Common myeloid progenitor, CD34-positive (primary cell): Measurements from ENCODE around the gene PRDM15.

ENCODE experiments used
- CTCF ChIA-PET: fragments of 350-600 bp; sonication (Branson Sonifier 250); formaldehyde crosslinking; loops from one replicate; lab custom pipeline; 2021; ENCODE audit warnings: antibody characterized with exemption; lab: Charles Lee
- POLR2A ChIA-PET: fragments of 350-600 bp; sonication (Branson Sonifier 250); formaldehyde crosslinking; loops from one replicate; lab custom pipeline; 2021; ENCODE audit warnings: antibody characterized with exemption; lab: Charles Lee
- DNase-seq, 3 donors: peaks; one replicate each; pipeline versions ENCODE4 v3.0.0 to v3.0.0-alpha.2; 2013
- H3K27ac ChIP-seq, 2 experiments: 1 replicate in 1 of 2; 2 replicates in 1 of 2; pipeline ENCODE4 v1.7.0; 2013; ENCODE audit warnings: inconsistent platforms in 2 of 2, low read length in 2 of 2, mild to moderate bottlenecking in 2 of 2, low read depth in 1 of 2, moderate library complexity in 1 of 2; ENCODE audit not compliant: severe bottlenecking in 2 of 2, insufficient read depth in 1 of 2, poor library complexity in 1 of 2
- H3K27me3 ChIP-seq, 5 experiments: replicated peaks in 2 of 5; 1 replicate in 3 of 5; 2 replicates in 2 of 5; pipeline versions ENCODE4 v1.6.1 to v1.7.0; 2013; ENCODE audit warnings: low read length in 4 of 5, mild to moderate bottlenecking in 2 of 5, moderate library complexity in 2 of 5, inconsistent platforms in 1 of 5; ENCODE audit not compliant: insufficient read depth in 5 of 5, control insufficient read depth in 4 of 5
- H3K36me3 ChIP-seq, 4 experiments: 1 replicate in 2 of 4; 2 replicates in 2 of 4; pipeline versions ENCODE4 v1.6.1 to v1.7.0; 2013; ENCODE audit warnings: low read length in 3 of 4, control low read depth in 1 of 4, mild to moderate bottlenecking in 1 of 4; ENCODE audit not compliant: control insufficient read depth in 4 of 4, insufficient read depth in 4 of 4
- H3K4me1 ChIP-seq, 4 experiments: 1 replicate in 3 of 4; 2 replicates in 1 of 4; pipeline versions ENCODE4 v1.6.1 to v1.7.1; 2013; ENCODE audit warnings: low read length in 3 of 4, mild to moderate bottlenecking in 3 of 4, control low read depth in 1 of 4, inconsistent platforms in 1 of 4, moderate library complexity in 1 of 4; ENCODE audit not compliant: control insufficient read depth in 4 of 4, insufficient read depth in 4 of 4; ENCODE audit errors: control extremely low read depth in 1 of 4
- H3K4me3 ChIP-seq, 7 experiments: 1 replicate in 4 of 7; 2 replicates in 3 of 7; pipeline versions ENCODE4 v1.5.1 to v1.7.0; 2013; ENCODE audit warnings: mild to moderate bottlenecking in 7 of 7, low read length in 6 of 7, moderate library complexity in 6 of 7, inconsistent platforms in 2 of 7, low read depth in 2 of 7, control low read depth in 1 of 7; ENCODE audit not compliant: insufficient read depth in 4 of 7, control insufficient read depth in 1 of 7; ENCODE audit errors: extremely low read depth in 1 of 7
- H3K9me3 ChIP-seq, 5 experiments: 1 replicate in 4 of 5; 2 replicates in 1 of 5; pipeline versions ENCODE4 v1.6.1 to v1.7.1; 2013; ENCODE audit warnings: low read length in 4 of 5, mild to moderate bottlenecking in 2 of 5, inconsistent platforms in 1 of 5, low read depth in 1 of 5, moderate library complexity in 1 of 5; ENCODE audit not compliant: control insufficient read depth in 4 of 5, insufficient read depth in 2 of 5; ENCODE audit errors: control extremely low read depth in 1 of 5
- WGBS: methylation state at CpG from one replicate; pipeline ENCODE4 v1.1.5; 2013; ENCODE audit not compliant: insufficient coverage; 5-methylcytosine and 5-hydroxymethylcytosine counted together

PRDM15 gene

GRCh38 chr21:41800425-41801320 is 78.5 kb downstream of the PRDM15 start:
- 95% methylated on average over 19 of the region's 24 CpGs for WGBS
- Histone ChIP-seq H3K4me3 (no peak overlapping the region), H3K9me3 (no peaks in the 10 kb centered on the region), H3K27me3 (no peaks in the 10 kb centered on the region), H3K27ac (no peak overlapping the region), H3K36me3 (peaks cover 0 to 59% (median 30%) of the 10 kb centered on the region in 4 experiments), H3K4me1 (peaks cover 0 to 21% (median 10%) of the 10 kb centered on the region in 4 experiments)
- POLR2A ChIA-PET, result no interaction called here
- CTCF ChIA-PET, result interaction anchor here (1.4 to 1.8 kb wide), 3 partner anchors 11 to 33 kb away, joined by 3 to 4 read pairs (median 4); no protein-coding TSS in a partner anchor
- DNase-seq, result no peak

- Histone ChIP-seq H3K36me3 (peaks cover 0 to 54% (median 30%) of the 10 kb centered on the region in 4 experiments), H3K9me3 (no peaks in the 10 kb centered on the region), H3K27me3 (no peaks in the 10 kb centered on the region), H3K27ac (no peak overlapping the region), H3K4me1 (peaks cover 0 to 21% (median 10%) of the 10 kb centered on the region in 4 experiments), H3K4me3 (no peak overlapping the region)
- DNase-seq, result no peak
- POLR2A ChIA-PET, result no interaction called here
- CTCF ChIA-PET, result no interaction called here
- WGBS, result 98% methylated on average over 7 of the region's 7 CpGs
These were observed 79.4 kb downstream of the PRDM15 start for GRCh38 chr21:41799763-41800162.

GRCh38 chr21:41798326-41798725 is 80.8 kb downstream of the PRDM15 start:
- Histone ChIP-seq H3K27me3 (no peaks in the 10 kb centered on the region), H3K4me3 (no peak overlapping the region), H3K4me1 (peaks cover 0 to 18% (median 9%) of the 10 kb centered on the region in 4 experiments), H3K27ac (no peak overlapping the region), H3K36me3 (peaks cover 0 to 45% (median 27%) of the 10 kb centered on the region in 4 experiments), H3K9me3 (peaks cover 0 to 2% (median 0%) of the 10 kb centered on the region in 5 experiments)
- ChIA-PET POLR2A (no interaction called here), CTCF (interaction anchor here (0.6 kb wide), 1 partner anchor 123 kb away, joined by 3 read pairs; no protein-coding TSS in a partner anchor)
- no peak for DNase-seq
- WGBS, result 98% methylated on average over 16 of the region's 20 CpGs

- POLR2A ChIA-PET, result no interaction called here
- CTCF ChIA-PET, result no interaction called here
- Histone ChIP-seq H3K36me3 (peaks cover 0 to 29% (median 19%) of the 10 kb centered on the region in 4 experiments), H3K4me3 (no peak overlapping the region), H3K27me3 (no peaks in the 10 kb centered on the region), H3K27ac (no peak overlapping the region), H3K4me1 (peaks cover 0 to 6% (median 3%) of the 10 kb centered on the region in 4 experiments), H3K9me3 (peaks cover 0 to 10% (median 2%) of the 10 kb centered on the region in 5 experiments)
- DNase-seq, result no peak
- 97% methylated on average over 12 of the region's 14 CpGs for WGBS
These were observed 82.6 kb downstream of the PRDM15 start for GRCh38 chr21:41796476-41797080.

GRCh38 chr21:41795726-41796125 is 83.4 kb downstream of the PRDM15 start:
- Histone ChIP-seq H3K4me1 (no peaks in the 10 kb centered on the region), H3K4me3 (no peak overlapping the region), H3K36me3 (peaks cover 0 to 21% (median 15%) of the 10 kb centered on the region in 4 experiments), H3K27me3 (no peaks in the 10 kb centered on the region), H3K9me3 (peaks cover 0 to 10% (median 2%) of the 10 kb centered on the region in 5 experiments), H3K27ac (no peak overlapping the region)
- 100% methylated on average over 2 of the region's 3 CpGs for WGBS
- CTCF ChIA-PET, result interaction anchor here (1.0 to 1.4 kb wide), 2 partner anchors 21 to 26 kb away, joined by 3 to 5 read pairs; no protein-coding TSS in a partner anchor
- no peak for DNase-seq
- POLR2A ChIA-PET, result no interaction called here

GRCh38 chr21:41794600-41794999 is 84.5 kb downstream of the PRDM15 start:
- Histone ChIP-seq H3K4me3 (no peak overlapping the region), H3K27me3 (no peaks in the 10 kb centered on the region), H3K9me3 (peaks cover 0 to 10% (median 2%) of the 10 kb centered on the region in 5 experiments), H3K4me1 (no peaks in the 10 kb centered on the region), H3K27ac (no peak overlapping the region), H3K36me3 (peaks cover 0 to 11% (median 10%) of the 10 kb centered on the region in 4 experiments)
- ChIA-PET POLR2A (interaction anchor here (0.6 kb wide), 1 partner anchor 686 kb away, joined by 6 read pairs; no protein-coding TSS in a partner anchor), CTCF (interaction anchor here (1.1 to 1.4 kb wide), 2 partner anchors 16 to 22 kb away, joined by 3 to 5 read pairs; no protein-coding TSS in a partner anchor)
- 96% methylated on average over 9 of the region's 10 CpGs for WGBS
- DNase-seq, result no peak
